DMS53 treated with DMSO at 0.1 percent for 48 hours (cell line): ENCODE results near the gene IL15RA.
"Not testable (repeated sequence)": the region's sequence is repeated elsewhere in the genome, so short reads cannot be mapped to it uniquely, and the experiment has no call there.

Experiments used
- DNase-seq: peaks from one replicate; lab custom pipeline; 2025; ENCODE audit not compliant: unreplicated experiment; lab: John Stamatoyannopoulos, UW

The IL15RA gene

DNA sequence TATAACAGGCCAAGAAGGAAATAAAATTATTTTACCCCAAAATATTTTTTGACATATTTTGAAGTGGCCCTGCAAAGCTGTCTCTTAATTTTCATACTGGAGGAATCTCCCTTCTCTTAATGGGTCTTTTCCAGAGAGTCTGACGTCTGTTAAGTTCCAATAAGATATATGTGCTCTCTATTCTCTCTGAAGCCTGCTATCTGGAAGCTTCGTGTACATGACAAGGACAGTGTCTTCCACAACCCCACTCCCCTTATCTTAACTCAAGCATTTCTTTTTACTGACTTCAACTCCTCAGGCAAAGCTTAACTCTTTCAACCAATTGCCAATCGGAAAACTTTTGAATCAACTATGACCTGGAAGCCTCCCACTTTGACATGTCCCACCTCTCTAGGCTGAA, 29.2 kb upstream of the IL15RA start:
- DNase-seq = no peak

- DNase-seq = no peak
Measured at GRCh38 chr10:6005856-6006395, 28.6 kb upstream of the IL15RA start.

- DNase-seq = not testable (repeated sequence)
Measured at GRCh38 chr10:6005161-6005804, 27.9 kb upstream of the IL15RA start.

GRCh38 chr10:6002809-6003510, 25.6 kb upstream of the IL15RA start:
- DNase-seq = no peak

DNA sequence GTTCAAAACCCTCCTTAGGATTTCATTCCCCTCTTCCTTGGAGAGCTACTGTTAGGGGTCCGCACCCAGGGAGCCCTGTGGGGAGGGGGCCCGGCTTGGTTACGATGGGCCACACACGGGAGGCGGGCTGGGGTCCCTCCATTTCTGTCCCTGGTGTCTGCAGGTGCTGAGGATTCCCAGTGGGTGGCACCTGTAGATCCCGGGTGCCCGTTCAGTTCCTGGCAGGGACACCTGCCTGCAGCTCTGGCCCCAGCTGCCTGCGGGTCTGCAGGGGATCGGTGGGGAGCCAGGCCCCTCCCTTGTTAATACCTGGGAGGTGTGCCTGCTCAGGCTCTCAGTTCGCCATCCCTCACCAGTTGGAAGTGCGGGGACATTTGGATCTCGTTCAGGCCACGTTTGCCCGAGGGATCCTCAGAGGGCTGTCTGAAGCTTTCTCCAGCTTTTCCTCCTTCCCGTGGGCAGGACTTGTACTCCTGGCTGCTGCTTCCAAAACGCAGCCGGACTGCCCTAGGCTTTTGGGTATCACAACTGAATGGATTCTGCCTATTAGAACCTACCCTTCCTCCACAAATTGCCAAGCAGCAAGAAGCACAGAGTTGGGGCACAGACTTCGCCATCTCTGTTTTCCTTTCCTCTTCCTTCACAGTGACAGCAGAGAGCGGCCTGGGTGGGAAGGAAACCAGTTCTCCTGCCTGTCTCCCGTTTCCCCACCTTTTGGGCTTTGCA, 22.3 kb upstream of the IL15RA start:
- DNase-seq = no peak

- no peak for DNase-seq
Measured at GRCh38 chr10:5996696-5997095, 19.4 kb upstream of the IL15RA start.

DNA sequence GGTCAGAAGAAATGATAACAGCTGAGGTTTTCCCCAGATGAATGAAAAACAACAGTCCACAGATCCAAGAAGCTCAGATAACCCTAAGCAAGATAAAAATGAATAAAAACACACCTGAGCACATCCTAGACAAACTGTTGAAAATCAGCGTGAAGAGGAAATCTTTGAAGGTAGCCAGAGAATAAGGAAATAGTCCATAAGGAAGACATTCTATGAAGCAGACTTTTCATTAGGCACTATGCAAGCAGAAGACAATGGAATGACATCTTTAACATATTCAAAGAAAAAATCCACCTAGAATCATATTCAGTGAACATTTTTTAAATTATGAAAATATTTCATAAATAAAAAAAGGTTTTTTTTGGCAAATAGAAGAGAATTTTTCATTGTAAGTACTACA, 15.1 kb upstream of the IL15RA start:
- DNase-seq = no peak

DNA sequence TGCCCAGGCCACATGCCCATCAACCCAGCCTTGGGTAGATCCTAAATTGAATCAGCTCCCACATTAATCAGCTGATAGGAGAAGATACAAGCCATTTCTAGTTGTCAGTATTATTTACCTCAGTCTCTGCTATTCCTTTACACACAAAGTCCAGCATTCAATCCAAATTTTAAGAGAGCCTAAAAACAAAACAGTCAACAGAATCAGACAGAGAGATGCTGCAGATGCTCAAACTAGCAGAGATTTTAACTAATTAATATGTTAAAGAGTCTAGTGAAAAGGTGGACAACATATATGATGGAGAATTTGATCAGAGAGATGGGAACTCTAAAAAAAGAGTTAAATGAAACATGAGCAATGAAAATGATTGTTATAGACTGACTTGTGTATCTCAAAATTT, 14.4 kb upstream of the IL15RA start:
- no peak for DNase-seq

DNA sequence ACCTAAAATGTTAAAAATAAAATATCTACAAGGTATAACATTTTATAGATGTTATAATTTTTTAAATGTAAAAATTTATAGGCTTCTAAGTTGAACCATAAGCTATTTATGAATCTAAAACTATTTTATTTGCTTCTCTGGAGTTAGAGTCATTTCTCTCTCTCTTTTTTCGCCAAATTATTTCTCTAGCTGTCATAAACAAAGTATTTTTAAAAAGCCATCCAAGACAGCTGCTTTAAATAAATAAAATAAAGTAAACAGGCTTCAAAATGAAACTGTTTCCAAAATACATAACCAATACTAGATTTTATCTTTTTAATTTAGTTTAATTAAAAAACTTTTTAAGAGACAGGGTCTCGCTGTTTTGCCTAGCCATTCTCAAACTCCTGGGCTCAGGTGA, 12.4 kb upstream of the IL15RA start:
- no peak for DNase-seq

DNA sequence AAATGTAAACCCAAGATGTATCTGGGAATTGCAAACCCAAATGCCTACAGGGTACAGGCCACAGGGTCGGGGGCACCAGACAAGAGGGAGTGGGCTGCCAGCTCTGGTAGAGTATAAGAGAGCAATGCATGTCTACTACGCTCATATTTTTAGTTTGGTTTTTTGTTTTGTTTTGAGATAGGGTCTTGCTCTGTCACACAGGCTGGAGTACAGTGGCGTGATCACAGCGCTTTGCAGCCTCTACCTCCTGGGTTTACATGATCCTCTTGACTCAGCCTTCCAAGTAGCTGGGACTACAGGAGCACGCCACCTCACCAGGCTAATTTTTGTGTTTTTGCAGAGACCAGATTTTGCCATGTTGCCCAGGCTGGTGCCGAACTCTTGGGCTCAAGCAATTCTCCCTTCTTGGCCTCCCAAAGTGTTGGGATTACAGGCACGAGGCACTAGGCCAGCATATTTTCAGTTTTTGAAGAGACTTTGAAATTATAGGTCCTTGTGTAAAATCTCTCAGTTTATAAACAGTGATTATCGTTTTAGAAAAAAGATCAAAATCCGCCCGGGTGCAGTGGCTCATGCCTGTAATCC, 11.1 kb upstream of the IL15RA start:
- no peak for DNase-seq

GRCh38 chr10:5987747-5988146, 10.4 kb upstream of the IL15RA start:
- no peak for DNase-seq

GRCh38 chr10:5985029-5985428, 7.7 kb upstream of the IL15RA start:
- no peak for DNase-seq

DNA sequence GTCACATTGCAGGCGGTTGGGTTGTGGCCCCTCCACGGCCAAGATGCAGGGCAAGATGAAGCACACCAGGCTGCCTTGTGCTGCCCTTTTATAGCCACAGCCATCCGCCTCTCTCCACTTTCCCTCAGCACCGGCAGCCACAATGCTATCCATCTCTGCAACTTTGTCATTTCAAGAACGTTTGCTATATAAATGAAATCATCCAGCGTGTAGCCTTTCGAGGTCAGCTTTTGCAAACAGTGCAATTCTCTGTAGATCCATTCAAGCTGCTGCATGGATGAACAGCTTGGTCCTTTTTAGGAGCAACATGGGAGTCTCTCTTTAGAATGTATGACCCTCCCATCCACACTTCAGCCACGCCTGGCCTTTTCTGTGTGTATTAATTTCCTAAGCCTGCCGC, 6.4 kb upstream of the IL15RA start:
- DNase-seq = no peak

GRCh38 chr10:5981529-5981928, 4.2 kb upstream of the IL15RA start:
- DNase-seq = no peak

DNA sequence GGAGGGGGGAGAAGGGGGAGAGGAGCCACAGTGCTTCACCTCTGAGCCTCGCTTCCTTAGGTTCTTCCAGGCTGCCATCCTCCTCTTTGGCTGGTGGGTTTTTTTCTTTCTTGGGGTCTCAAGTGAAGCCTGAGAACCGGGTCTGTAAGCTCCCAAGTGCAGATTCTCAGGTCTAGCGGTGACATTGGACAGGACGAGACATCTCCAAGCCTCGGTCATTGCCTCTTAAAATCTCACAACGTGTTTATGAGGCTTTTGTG, 817 bp upstream of the IL15RA start:
- no peak for DNase-seq

- peak; percentile 24 for DNase-seq
Measured at GRCh38 chr10:5976512-5977470, 552 bp downstream of the IL15RA start.

DNA sequence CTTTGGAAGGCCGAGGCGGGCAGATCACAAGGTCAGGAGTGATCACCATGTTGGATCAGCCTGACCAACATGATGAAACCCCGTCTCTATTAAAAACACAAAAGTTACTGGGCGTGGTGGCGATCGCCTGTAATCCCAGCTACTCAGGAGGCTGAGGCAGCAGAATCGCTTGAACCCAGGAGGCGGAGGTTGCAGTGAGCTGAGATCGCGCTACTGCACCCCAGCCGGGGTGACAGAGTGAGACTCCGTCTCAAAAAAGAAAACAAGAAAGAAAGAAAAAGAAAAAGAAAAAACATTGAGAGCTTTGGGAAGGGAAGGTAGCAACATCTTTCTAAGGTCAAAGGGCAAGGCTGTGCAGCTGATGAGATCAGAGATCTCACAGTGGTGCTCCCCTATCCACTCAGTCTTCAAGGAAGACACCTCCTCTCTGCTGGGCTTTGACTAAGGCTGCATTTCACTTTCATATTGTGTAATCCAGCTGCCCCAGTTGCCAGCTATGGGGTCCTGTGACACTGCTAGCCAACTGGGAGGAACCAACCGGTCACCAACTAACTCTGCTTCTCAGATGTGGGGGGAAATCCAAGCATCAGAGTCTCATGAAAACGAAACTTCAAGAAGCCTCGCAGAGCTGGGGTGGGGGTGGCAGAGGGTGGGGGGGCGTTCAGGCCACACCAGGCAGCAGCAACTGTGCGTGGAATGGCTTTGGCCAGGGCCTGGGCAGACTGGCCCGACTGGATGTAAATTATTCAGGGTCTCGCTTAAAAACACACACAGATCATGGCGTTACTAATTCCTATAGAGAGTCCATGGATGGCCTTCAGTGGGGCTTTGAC, 1.5 kb downstream of the IL15RA start:
- no peak for DNase-seq

DNA sequence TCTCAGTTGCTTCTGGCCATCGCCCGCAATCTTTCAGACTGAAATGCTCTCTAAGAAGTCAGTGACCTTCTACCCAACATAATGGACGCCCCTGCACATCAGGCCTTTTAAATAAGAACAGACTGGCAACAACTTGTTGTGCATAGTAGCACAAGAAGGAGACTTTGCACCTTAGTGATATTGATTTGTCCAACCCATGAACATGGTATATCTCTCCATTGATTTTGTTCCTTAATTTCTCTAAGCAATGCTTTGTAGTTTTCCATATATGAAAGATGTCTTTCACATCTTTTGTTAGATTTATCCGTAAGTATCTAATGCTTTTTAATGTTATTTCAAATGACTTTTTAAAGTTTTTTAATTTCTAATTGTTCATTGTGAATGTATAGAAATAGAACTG, 4.3 kb downstream of the IL15RA start:
- DNase-seq = no peak

DNA sequence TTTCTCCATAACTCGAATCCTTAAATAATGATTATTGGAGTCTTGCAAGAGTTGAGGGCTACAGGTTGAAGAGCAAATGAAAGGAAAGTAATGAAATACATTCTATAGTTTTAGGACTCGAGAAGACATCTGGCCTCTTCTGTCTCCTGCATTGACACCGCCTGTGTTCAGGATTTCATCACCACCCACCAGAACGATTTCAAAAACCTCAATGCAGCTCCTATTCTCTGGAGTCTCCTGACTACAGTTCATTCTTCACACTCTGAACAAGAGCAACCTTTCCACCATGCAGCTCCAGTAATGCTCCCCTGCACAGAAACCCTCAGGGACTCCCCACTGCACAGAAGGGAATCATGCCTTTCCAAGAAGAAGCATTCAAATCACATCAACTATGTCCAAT, 5.5 kb downstream of the IL15RA start:
- no peak for DNase-seq

- DNase-seq = no peak
Measured at GRCh38 chr10:5971315-5971832, 6.0 kb downstream of the IL15RA start.
